Measurements from ENCODE around the gene ELP2.

Gene ELP2

DNA sequence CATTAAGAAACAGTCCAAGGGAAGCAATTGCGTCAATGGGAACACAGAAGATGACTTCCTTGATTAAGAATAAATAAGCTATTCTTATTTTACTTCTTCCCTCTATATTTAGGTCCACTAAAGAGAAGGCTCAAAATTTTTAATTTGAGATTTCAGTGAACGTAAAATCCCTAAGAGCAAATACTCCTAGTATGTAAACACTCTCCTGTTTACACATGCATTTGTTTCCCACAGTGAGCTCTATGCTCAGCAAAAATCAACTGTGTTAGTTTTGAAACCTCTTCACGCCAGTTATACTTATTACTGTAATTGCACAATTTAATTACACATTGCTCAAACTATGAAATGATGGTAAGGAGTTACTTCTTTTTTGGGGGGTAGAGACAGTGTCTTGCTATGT is 9.4 kb upstream of the ELP2 start:
- DNase-seq (ENCODE audit: low read depth, low spot score): no peak

DNA sequence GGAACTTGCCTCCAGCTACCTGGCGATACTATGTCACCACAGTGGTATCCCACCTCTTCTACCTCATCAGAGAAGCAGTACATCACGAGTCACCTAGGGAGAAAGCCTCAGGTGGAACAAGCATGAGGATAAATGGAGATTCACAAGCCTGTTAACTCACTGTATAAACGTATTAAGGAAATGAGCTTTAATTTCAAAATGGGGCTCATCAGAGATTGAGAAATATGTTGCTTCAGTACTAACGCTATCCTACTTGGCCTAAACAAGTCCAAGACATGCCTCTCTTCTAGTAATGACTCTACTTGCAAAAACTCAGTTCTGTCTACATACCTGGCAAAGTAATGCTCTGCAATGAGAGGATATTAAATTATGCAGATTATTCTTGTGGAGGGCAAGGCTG is 4.9 kb upstream of the ELP2 start:
- DNase-seq (ENCODE audit: low read depth, low spot score): no peak

DNA sequence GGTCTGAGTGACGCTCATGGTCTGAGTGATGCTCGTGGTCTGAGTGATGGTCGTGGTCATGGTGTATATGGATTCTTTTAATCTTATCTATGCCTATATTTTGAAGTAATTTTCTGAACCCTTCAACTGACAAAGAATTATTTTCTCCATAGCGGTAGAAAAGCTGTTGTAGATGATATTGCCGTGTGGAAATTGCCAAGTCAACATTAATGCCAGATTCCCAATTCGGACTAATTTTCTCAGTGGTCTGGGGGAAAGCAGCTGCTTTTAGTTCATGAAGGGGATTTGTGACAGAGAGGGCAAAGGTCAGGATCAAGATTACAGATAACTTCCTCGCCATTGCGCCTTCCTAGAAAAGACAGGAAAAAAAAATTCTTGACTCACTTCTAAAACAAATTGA is 3.0 kb upstream of the ELP2 start:
- no peak for DNase-seq (ENCODE audit: low read depth, low spot score)

DNA sequence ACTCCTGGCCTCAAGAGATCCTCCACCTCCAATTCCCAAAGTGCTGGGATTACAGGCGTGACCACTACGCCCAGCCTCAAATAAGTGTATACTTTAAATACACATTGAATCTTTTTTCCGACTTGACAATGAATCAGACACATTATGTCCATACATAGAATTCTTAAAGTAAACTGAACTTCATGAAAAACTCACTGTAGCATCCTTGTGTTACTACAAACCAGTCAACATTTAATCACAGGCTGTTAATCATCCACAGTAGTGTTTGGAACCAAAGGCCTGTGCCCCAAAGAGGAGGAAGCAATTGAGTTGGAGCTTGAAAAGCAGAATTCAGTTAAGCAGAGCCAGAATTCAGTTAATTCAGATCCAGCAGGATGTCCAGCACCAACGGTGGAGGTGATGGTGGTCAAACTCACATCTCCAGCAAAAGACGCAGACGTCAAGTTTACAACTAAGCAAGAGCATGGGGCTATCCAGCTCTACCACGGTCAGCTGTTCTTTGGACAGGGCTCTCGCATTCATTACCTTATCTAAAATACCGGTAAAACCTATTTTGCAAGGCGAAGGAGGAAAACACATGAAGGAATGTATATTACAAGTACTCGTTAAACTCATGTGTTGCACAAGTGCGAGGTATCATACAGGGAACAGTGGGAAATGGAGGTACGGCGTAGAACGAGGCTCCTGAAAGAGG is 1.7 kb upstream of the ELP2 start:
- DNase-seq (ENCODE audit: low read depth, low spot score): no peak

DNA sequence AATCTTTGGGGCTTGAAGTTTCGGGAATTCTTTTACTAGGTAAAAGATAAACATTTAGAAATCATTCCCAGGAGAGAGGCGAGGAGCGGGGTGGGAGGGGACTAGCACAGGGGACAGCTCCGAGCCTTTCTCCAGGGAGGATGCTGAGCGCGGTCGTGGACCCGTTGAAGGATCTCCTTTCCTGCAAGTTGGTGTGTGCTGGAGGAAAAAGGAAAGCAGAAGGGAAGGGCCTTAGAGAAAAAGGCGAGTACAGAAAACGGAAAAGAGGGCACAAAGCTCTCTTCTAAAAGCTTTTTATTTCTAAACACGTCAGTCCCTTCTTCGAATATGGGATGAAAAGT is 1.2 kb upstream of the ELP2 start:
- no peak for DNase-seq (ENCODE audit: low read depth, low spot score)

DNA sequence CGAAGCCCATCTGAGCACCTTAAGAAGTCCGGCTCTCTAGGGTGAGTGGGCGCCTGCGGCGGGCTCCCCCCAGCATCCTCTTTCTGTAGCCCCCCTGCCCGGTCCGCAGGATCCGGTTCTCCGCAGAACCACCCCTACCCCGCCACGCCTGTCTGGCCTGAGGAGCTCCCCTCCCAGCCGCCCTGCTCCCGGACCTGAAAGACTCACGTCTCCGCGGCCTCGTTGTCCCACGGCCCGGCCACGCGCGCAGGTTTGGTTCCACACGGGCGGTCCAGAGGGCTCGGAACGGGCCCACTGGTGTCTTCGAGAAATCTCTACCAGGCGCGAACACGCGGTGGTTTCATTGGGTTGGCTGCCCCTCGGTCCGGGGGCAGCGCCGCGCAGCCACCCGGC is 796 bp upstream of the ELP2 start:
- no peak for DNase-seq (ENCODE audit: low read depth, low spot score)

DNA sequence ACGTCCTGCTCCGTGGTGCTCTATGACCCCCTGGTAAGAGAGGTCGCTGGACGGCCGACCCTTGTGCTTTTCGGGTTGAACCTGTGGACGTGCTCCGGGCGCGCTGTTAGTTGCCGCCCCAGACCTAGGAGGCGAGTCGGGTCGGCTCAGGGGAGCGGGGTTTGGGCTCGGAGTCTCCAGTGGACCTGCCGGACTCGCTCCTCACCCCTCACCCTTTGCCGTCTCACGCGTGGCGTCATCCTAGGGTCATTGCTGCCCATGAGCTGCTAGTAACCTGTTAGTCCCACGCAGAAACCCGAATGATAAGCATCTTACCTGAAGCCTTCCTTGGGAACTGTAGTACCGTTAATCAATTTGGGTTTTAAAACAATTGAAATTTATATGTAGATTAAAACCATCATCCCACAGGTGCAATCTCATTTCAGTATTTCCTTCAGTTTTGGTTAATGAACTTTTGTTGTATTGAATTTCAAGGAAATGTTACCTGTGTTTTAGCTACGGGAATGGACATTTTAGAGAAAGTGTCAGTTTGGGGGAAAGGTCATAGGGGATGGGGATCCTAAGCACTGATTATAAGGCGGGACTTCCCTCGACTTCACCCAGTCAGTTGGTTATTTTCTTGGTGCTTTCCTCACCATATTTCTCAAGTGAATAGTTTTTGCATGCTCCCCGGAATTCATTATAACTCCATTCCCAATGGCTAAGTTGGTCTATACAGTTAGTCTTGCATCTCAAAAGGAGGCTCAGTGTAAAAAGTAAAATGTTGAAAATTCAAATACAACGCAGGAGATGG is 536 bp downstream of the ELP2 start:
- no peak for DNase-seq (ENCODE audit: low read depth, low spot score)

DNA sequence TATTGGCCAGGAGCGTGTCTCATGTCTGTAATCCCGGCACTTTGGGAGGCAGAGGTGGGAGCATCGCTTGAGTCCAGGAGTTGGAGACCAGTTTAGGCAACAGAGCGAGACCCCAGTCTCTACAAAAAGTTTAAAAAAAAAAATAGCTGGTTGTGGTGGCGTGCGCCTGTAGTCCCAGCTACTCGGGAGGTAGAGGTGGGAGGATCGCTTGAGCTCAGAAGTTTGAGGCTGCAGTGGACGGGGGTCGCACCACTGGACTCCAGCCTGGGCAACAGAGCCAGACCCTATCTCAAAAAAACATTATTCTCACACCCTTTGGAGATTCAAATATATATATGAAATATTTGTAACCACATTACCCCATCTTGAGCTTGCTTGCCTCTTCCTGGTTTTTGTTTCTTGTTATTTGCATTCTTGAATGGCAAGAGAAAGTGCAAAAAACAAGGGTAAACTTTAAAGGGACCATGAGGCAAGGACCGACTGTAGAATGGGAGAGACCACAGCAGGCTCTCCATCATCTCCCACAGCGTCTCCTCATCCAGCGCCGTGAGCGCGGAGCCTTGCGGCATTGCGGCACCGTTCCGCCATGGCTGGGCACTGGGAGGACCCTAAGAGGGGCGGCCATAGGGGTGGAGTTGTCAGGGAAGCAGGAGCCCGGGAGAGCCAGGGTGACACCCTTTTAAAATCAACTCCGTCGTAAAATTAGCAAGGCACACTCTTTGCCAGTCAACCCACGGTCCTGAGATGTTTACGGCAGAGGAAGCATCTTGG is 1.4 kb downstream of the ELP2 start:
- no peak for DNase-seq (ENCODE audit: low read depth, low spot score)

DNA sequence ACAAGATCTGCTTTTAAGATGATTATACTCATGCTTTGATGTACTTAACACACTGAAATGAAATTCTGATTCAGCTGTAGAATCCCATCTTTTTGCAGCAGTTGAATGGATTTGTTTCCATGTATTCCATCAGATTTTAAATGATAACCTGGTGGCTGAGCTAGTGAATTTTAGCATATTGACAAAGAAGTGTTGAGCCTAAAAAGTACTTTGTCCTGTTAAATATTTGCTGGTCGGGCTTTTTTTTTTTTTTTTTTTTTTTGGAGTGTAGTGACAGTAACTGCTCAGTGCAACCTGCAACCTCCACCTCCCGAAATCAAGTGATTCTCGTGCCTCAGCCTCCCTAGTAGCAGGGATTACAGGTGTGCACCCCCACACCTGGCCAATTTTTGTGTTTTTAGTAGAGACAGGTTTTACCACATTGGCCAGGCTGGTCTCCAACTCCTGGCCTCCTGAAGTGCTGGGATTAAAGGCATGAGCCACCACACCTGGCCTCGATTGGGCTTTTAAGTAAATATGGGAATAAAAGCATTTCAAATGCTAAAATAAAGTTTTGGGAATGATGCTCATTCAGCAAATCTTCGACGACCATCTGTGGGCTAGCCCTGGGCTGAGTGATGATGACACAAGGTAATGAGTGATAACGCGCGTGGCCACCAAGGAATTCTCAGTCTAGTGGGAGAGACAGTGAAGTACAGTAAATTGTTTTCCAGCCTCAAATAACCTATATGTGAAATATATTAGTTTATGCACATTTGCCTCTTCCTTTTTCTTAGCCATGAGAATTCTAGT is 2.2 kb downstream of the ELP2 start:
- no peak for DNase-seq (ENCODE audit: low read depth, low spot score)

DNA sequence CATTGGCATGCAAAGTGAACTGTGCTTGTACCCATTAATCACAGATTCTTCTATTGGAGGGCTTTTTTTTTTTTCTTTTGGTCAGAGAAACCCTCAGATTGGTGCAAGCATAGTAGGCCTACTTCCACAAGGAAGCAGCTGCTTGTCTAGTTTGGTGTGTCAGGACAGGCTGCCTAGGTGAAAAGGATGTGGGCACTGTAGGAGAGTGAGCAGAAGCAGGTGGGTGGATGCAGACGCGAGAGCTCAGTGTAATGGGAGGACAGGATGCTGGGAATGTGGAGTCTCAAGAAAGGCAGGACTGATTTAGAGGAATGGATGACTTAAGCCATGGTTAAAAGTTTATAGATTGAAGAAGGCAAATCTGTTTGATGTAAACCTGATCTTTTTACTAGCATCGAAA is 3.1 kb downstream of the ELP2 start:
- DNase-seq (ENCODE audit: low read depth, low spot score): no peak

DNA sequence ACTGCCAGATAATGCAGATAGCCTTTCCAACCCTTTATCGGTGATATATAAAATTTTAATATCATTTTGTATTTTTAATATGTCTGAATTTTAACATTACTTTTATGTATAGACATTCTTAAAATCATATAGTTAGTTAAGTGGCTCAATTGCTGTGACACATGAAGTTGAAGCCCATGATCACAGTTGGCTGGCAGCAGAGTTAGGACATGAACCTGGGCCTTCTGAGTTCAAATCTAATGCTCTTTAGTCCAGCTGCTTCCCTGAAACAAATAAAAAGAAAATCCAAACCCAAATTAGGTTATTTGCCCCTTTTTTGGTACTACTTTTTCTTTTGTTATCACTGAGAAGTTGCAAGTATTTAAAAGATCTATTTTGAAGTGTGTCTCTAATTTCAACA is 5.6 kb downstream of the ELP2 start:
- no peak for DNase-seq (ENCODE audit: low read depth, low spot score)

DNA sequence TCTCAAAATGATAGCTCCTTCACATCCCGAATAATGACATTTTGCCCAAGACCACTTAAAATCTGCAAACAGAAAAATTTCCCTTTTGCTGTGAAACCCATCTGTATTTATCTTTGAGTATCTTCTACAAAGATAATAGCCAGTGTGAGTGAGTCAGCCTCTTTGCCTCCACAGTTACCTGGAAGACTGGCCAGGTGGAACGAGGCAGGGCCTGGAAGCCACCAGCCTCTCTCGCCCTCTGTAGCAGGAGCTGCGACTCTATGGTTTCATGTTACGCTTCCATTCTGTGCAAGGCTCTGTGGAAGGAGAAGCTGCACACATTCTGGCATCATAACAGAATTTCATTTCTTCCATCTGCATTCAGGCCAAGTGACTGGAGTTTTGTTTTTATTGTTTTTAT is 9.5 kb downstream of the ELP2 start:
- no peak for DNase-seq (ENCODE audit: low read depth, low spot score)

DNA sequence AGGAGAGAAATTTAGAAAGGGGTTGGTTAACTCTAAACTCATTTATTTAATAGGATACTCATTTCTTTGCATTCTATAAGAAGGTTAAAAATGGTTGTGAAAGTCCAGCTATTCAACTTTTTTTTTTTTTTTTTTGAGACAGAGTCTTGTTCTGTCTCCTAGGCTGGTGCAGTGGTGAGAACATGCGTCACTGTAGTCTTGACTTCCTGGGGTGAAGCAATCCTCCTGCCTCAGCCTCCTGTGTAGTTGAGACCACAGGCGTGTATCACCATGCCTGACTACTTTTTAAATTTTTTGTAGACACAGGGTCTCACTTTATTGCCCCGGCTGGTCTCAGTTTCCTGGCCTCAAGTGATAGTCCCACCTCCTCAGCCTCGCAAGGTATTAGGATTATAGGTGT is 11.9 kb downstream of the ELP2 start:
- no peak for DNase-seq (ENCODE audit: low read depth, low spot score)

DNA sequence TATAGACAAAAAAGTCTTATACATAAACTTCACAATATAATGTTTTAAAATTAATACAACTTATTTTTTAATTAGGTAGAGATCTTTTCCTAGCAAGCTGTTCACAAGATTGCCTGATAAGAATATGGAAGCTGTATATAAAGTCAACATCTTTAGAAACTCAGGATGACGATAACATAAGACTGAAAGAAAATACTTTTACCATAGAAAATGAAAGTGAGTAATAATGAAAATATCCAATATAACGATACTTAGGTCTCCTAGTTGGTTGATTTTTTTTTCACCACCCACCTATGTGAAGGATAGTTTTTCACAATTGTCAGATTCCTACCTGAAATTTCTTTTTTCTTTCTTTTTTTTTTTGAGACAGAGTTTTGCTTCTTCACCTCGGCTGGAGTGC is 13.1 kb downstream of the ELP2 start:
- DNase-seq (ENCODE audit: low read depth, low spot score): no peak

DNA sequence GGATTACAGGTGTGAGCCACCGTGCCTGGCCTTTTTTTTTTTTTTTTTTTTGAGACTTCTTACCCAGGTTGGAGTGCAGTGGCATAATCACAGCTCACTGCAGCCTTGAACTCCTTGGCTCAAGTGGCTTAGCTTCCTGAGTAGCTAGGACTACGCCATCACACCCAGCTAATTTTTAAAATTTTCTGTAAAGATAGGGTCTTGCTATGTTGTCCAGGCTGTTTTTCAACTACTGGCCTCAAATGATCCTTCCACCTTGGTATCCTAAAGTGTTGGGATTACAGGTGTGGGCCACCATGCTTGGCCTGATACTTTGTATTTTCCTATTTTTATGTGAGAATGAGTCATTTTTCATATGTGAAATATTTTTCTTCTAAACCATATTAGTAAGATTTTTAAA is 13.7 kb downstream of the ELP2 start:
- DNase-seq (ENCODE audit: low read depth, low spot score): no peak

DNA sequence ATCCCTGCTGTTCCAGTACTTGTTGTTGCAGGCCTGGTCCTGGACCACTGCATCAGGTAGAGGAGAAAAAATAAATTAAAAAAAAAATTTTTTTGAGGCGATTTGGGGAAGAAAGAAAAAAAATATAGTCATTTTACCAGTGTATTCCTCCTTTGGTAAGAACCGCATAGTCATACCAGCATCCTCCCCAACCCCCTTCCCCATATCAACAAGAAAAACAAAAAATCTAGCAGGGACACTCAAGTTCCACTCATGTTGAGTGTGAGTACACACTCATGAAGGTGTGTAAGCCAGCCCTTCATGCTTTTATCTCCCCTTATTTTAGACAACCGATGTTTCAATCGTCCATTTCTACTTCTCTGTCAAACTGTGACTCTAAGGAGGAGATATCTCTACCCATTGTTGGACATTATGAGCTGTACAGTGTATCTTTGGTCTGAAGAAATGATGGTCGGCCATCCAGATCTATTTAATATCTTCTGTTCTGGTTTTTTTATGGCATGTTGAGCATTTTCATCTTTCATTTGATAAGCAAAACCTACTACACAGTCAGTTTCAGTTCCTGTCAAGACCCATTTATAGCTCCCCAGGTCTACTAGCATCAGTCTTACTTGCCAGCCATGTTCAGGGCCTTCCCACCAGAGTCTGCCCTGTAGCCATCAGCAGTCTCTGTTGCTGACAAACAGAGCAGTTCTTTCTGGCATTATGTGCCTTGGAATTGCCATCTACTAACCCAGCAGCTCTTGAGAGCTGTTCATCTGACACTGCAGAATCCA is 20.0 kb downstream of the ELP2 start:
- no peak for DNase-seq (ENCODE audit: low read depth, low spot score)

DNA sequence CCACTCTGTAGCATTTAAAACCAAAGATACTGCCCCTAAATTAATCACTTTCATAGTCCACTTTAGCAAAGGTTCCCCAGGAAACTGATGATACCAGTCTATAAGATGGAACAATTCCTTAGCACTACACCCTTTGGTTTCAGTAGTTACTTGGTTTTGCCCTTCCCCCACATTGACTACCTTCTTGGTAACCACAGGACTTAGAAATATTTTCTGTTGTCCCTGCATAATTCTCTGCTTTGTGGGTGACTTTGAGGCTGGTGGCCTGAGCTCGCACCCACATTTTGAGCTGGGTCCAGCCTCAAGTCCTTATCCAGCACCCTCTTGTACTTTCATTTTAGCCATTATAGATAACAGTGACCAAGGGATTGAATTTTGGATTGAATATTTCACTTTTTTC is 23.1 kb downstream of the ELP2 start:
- no peak for DNase-seq (ENCODE audit: low read depth, low spot score)

DNA sequence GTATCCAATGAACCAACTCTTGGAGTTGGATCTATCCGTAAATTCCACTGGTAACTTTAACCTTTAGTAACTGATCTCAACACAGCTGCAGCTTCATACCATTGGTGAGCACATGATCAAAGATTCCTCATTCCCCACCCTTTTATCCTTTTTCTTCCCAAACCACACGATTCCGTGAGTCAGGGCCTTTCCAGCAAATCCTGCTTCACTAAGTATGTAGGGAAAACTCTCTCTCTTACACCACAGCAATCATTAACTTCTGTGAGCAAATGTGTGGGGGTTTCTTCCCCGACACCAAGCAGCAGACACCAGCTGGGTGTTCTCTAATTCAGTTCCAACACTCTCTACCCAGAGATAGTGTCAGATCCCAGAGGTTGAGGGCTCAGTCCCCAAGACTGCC is 23.5 kb downstream of the ELP2 start:
- DNase-seq (ENCODE audit: low read depth, low spot score): no peak

DNA sequence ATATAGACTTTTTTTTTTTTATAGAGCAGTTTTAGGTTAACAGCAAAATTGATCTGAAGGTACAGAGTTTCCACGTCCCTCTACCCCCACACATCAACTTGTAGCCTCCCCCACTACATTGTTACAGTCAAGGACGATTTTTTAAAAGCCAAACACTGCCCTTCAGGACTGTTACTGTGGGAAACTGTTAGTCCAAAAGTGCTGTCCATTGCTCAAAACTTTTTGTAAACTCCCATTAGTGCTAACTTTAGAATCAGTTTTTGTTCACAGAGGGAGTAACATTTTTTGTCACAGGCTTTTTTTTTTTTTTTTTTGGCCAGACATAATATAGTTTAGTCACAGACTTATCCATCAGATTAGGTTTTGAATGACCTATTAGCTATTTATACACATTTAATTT is 24.1 kb downstream of the ELP2 start:
- no peak for DNase-seq (ENCODE audit: low read depth, low spot score)

DNA sequence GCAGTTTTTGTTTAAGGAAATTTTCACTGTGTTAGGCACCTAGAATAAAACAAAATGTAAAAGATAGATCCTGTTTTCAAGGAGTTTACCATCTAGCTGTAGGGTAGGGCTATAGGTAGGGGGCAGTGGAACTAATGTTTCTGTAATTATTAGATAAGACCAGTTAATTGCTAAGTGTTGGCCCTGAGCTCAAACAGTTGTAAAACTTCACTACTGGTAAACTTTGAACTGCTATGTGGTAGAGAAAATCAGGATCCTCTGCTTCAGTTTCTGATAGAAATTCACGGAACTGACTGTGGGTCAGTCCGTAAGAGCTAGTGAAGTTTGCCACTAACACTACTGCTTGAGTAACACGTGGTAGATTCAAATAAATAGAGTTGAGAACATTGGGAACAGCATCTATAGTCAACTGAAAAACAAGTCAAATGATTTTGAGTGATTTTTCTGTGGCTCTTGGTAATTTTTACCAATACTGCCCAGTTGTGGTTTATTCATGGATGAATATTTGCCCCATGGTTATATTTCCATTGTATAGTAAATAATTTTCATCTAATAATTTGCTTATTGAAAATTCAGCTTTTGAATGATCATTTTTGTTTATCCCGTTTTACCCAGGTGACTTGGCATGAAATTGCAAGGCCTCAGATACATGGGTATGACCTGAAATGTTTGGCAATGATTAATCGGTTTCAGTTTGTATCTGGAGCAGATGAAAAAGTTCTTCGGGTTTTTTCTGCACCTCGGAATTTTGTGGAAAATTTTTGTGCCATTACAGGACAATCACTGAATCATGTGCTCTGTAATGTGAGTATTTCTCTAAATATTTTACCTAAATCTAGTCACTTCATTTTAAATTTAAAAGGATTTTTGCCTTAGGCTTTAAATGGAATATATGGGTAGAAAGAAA is 26.4 kb downstream of the ELP2 start:
- DNase-seq (ENCODE audit: low read depth, low spot score): no peak
